GM13976 (cell line): ENCODE results near the gene RBM17.

Source experiments
- DNase-seq: peaks from one replicate; pipeline ENCODE4 v3.0.0; 2012; ENCODE audit warnings: low spot score
- CTCF ChIP-seq: IDR thresholded peaks from 2 replicates; pipeline ENCODE4 v1.5.1; 2012; ENCODE audit warnings: borderline replicate concordance, mild to moderate bottlenecking; ENCODE audit not compliant: insufficient read depth; ENCODE audit errors: extremely low read depth, missing control alignments, control extremely low read depth
- in situ Hi-C: fragments of 300-500 bp; cut with MboI; formaldehyde crosslinking; loops from one replicate; pipeline ENCODE4 v1.12.0; 2022; ENCODE audit warnings: low sequenced_read_pairs, mixed read lengths, inconsistent platforms; ENCODE audit not compliant: unreplicated experiment

Gene RBM17

GRCh38 chr10:6128087-6128486, 39.3 kb downstream of the RBM17 start:
- TF ChIP-seq CTCF: no peak
- no peak for DNase-seq
- in situ Hi-C loops: no loop called here

- DNase-seq: no peak
- in situ Hi-C loops: no loop called here
Observed at GRCh38 chr10:6128591-6129251, 39.9 kb downstream of the RBM17 start.

GRCh38 chr10:6130848-6131470, 42.1 kb downstream of the RBM17 start:
- in situ Hi-C loops: no loop called here
- DNase-seq: no peak
- no peak for TF ChIP-seq CTCF

More at GRCh38 chr10:6128591-6129251, 39.9 kb downstream of the RBM17 start:
- no peak for TF ChIP-seq CTCF

GRCh38 chr10:6133331-6134098, 44.7 kb downstream of the RBM17 start:
- in situ Hi-C loops: no loop called here
- no peak for DNase-seq
- TF ChIP-seq CTCF: no peak

GRCh38 chr10:6134099-6134823, 45.4 kb downstream of the RBM17 start:
- no peak for TF ChIP-seq CTCF
- DNase-seq: no peak
- in situ Hi-C loops: no loop called here

- no peak for TF ChIP-seq CTCF
- in situ Hi-C loops: no loop called here
- peak; percentile 60 for DNase-seq
Observed at GRCh38 chr10:6135039-6135438, 46.2 kb downstream of the RBM17 start.
